ENCODE results near the gene APBB2.
"Not testable (repeated sequence)": the region's sequence is repeated elsewhere in the genome, so short reads cannot be mapped to it uniquely, and the experiment has no call there.

APBB2 gene

GRCh38 chr4:40840985-40841571 lies 373.3 kb downstream of the APBB2 start:
- peak; percentile 79 for DNase-seq

DNA sequence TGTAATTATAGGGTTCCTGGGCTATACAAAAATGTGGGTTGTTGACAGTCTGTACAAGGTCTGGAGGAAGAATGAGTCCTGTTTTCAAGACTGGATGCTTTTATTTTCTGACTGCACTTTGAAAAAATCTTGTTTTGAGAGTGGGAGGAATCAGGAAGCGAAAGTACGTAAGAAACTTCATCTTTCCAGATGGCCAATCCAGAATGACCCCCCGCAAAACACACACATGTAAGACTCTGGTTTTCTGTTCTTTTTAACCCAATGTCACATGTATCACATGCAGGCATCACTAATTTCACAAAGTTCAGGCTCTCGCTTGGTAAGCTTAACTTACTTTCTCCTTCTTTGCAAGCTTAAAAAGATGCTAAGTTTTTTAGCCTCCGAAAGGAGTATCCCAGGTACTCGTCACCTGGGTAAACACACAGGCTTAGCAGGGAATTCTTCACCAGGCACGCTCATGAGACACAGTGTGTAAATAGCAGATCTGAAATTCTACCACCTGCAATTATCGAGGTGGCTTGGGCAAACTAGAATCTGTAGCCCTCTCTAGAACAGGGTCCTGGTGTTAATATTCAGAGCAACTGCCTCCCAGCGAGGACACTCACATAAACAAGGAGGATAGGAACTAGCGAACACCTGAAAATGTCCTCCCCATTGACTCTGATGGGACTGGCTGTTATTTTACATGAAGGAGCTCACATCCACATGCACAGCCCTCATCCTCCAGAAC lies 373.9 kb downstream of the APBB2 start:
- no peak for DNase-seq

DNA sequence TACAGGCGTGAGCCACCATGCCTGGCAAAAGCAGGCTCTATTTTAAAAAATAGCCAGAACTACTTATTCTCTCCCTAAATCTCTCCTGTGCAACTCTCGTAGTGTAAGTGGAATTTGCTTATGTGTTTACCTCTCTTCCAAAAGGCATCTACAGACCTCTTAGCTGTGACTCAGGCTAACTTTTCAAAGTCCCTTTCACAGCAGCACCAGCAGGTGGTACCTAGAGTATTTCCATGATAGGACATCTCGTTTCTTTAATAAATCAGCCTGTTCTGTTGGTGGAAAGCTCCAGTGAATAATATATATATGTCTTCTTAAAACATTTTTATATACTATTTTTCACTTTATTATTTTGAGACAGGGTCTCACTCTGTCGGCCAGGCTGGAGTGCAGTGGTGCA lies 375.6 kb downstream of the APBB2 start:
- no peak for DNase-seq

GRCh38 chr4:40837094-40837870 lies 377.1 kb downstream of the APBB2 start:
- DNase-seq, result peak; percentile 33

GRCh38 chr4:40833212-40833611 lies 381.1 kb downstream of the APBB2 start:
- no peak for DNase-seq

GRCh38 chr4:40832175-40832574 lies 382.2 kb downstream of the APBB2 start:
- DNase-seq, result no peak

DNA sequence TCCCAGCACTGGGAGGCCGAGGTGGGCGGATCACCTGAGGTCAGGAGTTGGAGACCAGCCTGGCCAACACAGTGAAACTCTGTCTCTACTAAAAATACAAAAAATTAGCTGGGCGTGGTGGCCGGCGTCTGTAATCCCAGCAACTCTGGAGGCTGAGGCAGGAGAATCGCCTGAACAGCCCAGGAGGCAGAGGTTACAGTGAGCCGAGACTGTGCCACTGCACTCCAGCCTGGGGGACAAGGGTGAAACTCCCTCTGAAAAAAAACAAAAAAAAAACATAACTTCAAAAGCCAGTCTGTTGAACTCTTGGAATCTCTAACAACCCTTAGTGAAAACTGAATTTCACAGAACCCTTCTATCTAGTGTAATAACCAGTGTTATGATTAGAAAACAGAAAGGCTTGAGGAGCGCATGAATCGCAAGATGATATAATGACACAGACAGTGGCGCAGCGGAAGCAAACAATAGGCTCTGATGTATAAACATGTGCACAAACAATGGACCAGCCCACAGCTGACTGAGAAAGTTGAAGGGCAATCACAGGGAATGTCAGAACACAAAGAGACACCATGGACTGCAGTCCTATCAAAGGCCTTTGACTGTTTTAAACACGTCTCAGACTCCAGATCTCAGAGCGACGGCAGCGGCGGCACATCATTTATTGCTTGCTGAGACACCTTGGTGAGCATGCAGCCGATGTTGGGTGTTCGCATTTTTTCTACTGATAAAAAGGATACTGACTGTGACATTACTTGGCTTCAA lies 383.0 kb downstream of the APBB2 start:
- peak; percentile 52 for DNase-seq

DNA sequence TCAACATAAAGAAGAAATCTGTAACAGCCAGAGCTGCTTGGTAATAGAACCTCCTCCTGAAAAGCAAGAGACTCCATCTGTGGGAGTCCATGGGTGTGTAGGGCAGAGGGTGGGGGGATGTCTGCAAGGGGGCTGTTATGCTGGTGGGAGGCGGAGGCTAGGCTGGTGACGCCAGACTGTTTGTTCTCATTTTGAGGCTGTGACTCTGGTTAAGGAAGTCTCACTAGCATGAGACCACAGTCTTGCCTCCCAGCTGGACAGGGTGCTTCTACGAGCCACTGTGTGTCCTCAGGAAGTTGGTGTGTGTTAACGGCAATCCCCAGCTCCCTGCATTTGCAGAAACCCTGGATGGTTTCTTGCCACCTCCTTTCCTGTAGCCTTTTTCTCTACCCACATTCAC lies 384.8 kb downstream of the APBB2 start:
- DNase-seq, result no peak

- no peak for DNase-seq
Observed at GRCh38 chr4:40828661-40829060, 385.7 kb downstream of the APBB2 start.

- DNase-seq, result no peak
Observed at GRCh38 chr4:40827758-40828157, 386.6 kb downstream of the APBB2 start.

DNA sequence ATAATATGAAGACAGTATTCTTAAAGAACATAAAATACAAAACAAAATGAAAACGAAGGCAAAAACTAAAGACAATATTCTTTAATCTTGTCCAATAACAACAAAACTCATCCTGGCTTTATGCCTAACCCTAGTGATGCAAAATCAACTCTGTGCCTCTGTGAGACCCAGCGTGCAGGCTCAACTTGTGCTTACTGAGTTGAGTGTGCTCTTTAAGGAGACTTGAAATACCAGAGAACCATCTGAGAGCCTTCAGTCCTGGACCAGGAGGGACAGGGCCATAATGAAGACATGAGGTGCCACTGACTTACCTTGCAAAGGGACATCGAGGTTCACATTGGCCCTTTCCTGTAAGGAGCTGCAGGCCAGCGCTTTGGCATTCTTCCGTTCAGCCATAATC lies 387.5 kb downstream of the APBB2 start:
- no peak for DNase-seq

GRCh38 chr4:40825014-40825838 lies 389.1 kb downstream of the APBB2 start:
- DNase-seq, result no peak

- DNase-seq, result no peak
Observed at GRCh38 chr4:40822420-40823166, 391.7 kb downstream of the APBB2 start.

GRCh38 chr4:40820101-40820500 lies 394.2 kb downstream of the APBB2 start:
- no peak for DNase-seq

- not testable (repeated sequence) for DNase-seq
Observed at GRCh38 chr4:40817157-40817556, 397.2 kb downstream of the APBB2 start.

DNA sequence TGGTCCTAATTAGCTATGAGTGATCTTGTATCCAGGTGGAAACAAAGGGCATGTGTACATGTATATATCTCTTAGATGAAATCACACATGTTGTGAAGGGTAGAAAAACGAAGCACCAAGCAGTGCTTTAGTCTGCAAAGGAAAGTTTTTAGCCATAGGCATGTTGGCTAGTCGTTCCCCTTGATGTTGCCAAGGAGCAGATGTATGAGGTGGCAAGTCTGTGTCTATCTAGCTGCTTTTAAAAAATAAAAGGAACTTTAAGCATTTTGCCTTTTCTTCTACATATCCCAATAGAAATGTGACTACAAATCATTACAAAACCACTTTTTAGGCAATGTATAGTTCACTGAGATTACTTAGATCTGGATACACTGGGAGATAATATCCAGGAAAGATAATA lies 401.5 kb downstream of the APBB2 start:
- DNase-seq, result no peak

DNA sequence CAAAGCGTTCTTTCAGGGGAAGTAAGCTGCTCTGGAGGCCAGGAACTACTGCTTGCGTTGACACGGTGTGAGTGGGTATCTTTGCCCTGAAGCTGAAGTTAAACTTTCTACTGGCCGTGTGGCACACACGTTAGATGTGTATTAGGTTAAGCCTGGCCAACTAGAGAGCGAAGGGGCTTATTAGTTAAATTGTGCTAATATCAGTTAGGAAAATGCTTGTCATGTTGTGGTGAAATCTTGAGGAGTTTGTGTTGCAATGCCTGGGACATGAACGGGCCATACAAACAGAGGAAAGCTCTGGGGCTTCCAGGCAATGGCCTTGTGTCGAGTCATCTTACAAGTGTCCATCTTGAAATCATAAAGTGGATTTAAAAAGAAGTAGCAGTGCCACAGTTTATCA lies 402.0 kb downstream of the APBB2 start:
- DNase-seq, result no peak

DNA sequence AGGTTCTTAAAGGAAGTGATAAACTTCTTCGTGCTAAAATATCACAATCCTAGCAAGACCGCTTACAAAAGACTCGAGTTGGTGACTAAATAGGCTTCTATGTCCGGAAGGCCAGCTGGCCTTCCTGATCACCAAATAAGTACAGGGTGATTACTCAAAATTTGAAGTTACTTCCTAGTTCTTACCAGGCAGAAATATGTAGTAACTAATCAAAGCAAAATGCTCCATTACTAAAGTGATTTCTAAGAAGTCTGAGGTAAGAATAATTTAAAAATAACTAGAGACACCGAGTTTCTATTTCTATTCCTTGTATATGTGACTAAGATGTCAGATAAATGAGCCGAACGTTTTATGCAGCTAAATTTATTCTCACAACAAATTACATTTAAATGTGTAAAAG lies 402.4 kb downstream of the APBB2 start:
- no peak for DNase-seq

- DNase-seq, result no peak
Observed at GRCh38 chr4:40808926-40809457, 405.4 kb downstream of the APBB2 start.

DNA sequence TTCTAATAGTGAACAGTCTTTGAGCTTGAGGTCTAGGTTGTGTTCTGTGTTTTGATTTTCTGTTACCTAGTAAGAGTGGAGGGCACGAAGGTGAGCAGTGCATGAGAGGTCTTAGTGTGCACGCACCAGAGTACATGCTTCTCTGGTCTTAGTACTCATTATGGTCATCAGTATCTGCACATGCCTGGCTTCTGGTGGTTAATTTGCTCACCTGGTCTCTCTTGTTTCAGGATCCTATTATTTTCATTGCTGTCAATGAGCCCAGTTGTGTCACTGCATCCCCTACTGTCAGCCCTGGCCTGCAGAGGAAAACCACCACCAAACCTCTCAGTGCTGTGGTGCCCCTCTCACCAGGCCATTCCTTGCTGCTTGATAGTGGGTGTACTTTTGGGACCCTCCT lies 409.7 kb downstream of the APBB2 start:
- no peak for DNase-seq

- no peak for DNase-seq
Observed at GRCh38 chr4:40800064-40800463, 414.3 kb downstream of the APBB2 start.
